Right ventricle myocardium superior (tissue), 1 donor: ENCODE results near the gene CTDSPL. TPM values are rescaled to one million over a fixed set of nuclear protein-coding genes. Genes with fewer than 3 reads are reported as not detected.

Source experiments
- ATAC-seq: fragments of 200-7000 bp; cut with Tn5 transposase; one replicate; pipeline ENCODE4 v1.9.1; 2020; ENCODE audit warnings: mild to moderate bottlenecking; ENCODE audit not compliant: poor library complexity
- DNase-seq: peaks from one replicate; pipeline ENCODE4 v3.0.0-alpha.2; 2020
- intact Hi-C: fragments of 100-400 bp; cut with DNase I; formaldehyde crosslinking; loops from one replicate; pipeline ENCODE4 v1.11.2; 2022
- total RNA-seq: library from RNA; stranded (reverse); fragmentation: NEBNext Ultra II Directional; extraction: Animal tissue kit (Norgen Biotek cat#: 25700); gene quantifications from one replicate; pipeline ENCODE4 v1.2.1, GENCODE V29; 2021
- donor health status: DM: no; HTN: yes; CAD: no; lungs with severe emphysema.

Gene CTDSPL
- total RNA-seq, 1 donor from 2014 or later: 46.0 TPM

- intact Hi-C loops: no loop called here
- no peak for ATAC-seq
- no peak for DNase-seq
Measured at GRCh38 chr3:37953226-37953625, 91.5 kb downstream of the CTDSPL start.

GRCh38 chr3:37953707-37954394 lies 92.2 kb downstream of the CTDSPL start:
- no peak for ATAC-seq
- intact Hi-C loops: no loop called here
- no peak for DNase-seq

- DNase-seq: no peak
Measured at GRCh38 chr3:37954881-37955280, 93.2 kb downstream of the CTDSPL start.

GRCh38 chr3:37955918-37956707 lies 94.4 kb downstream of the CTDSPL start:
- ATAC-seq: peak; percentile 43
- intact Hi-C loops: no loop called here

More at GRCh38 chr3:37954881-37955280, 93.2 kb downstream of the CTDSPL start:
- intact Hi-C loops: no loop called here
- no peak for ATAC-seq

GRCh38 chr3:37956723-37957538 lies 95.3 kb downstream of the CTDSPL start:
- intact Hi-C loops: no loop called here
- ATAC-seq (peak; percentile 56), DNase-seq (no peak)

More at GRCh38 chr3:37955918-37956707, 94.4 kb downstream of the CTDSPL start:
- DNase-seq: no peak

GRCh38 chr3:37957539-37957936 lies 95.9 kb downstream of the CTDSPL start:
- no peak for DNase-seq
- intact Hi-C loops: no loop called here
- ATAC-seq: peak; percentile 24

- intact Hi-C loops: no loop called here
- ATAC-seq (no peak), DNase-seq (no peak)
Measured at GRCh38 chr3:37961622-37962431, 100.1 kb downstream of the CTDSPL start.

- DNase-seq (no peak), ATAC-seq (no peak)
- intact Hi-C loops: no loop called here
Measured at GRCh38 chr3:37963016-37963415, 101.3 kb downstream of the CTDSPL start.

- intact Hi-C loops: no loop called here
- ATAC-seq: no peak
- no peak for DNase-seq
Measured at GRCh38 chr3:37963635-37964034, 102.0 kb downstream of the CTDSPL start.

GRCh38 chr3:37964146-37964545 lies 102.5 kb downstream of the CTDSPL start:
- ATAC-seq: no peak

GRCh38 chr3:37964716-37965115 lies 103.0 kb downstream of the CTDSPL start:
- no peak for ATAC-seq
- no peak for DNase-seq
- intact Hi-C loops: no loop called here

More at GRCh38 chr3:37964146-37964545, 102.5 kb downstream of the CTDSPL start:
- intact Hi-C loops: no loop called here
- no peak for DNase-seq

GRCh38 chr3:37967260-37967881 lies 105.7 kb downstream of the CTDSPL start:
- intact Hi-C loops: loop anchor here (2.0 kb wide), 1 partner anchor 111 kb away; no protein-coding TSS in a partner anchor
- DNase-seq (peak; percentile 76), ATAC-seq (peak; percentile 87)

GRCh38 chr3:37968199-37968598 lies 106.5 kb downstream of the CTDSPL start:
- DNase-seq (no peak), ATAC-seq (no peak)
- intact Hi-C loops: no loop called here

- no peak for DNase-seq
- peak; percentile 35 for ATAC-seq
- intact Hi-C loops: no loop called here
Measured at GRCh38 chr3:37968813-37969595, 107.3 kb downstream of the CTDSPL start.

- ATAC-seq: no peak
- no peak for DNase-seq
- intact Hi-C loops: no loop called here
Measured at GRCh38 chr3:37969596-37970100, 108.0 kb downstream of the CTDSPL start.

GRCh38 chr3:37970802-37971201 lies 109.1 kb downstream of the CTDSPL start:
- no peak for DNase-seq
- ATAC-seq: no peak
- intact Hi-C loops: no loop called here

GRCh38 chr3:37971467-37971866 lies 109.8 kb downstream of the CTDSPL start:
- no peak for DNase-seq
- intact Hi-C loops: no loop called here
- no peak for ATAC-seq
